GM21786 (cell line): ENCODE data around the gene OR1G1.
"Not testable (repeated sequence)": the region's sequence is repeated elsewhere in the genome, so short reads cannot be mapped to it uniquely, and the experiment has no call there.

ENCODE experiments used
- ATAC-seq: cut with Tn5 transposase; IDR thresholded peaks from one replicate; pipeline ENCODE4 v1.9.1; 2021; ENCODE audit not compliant: unreplicated experiment

OR1G1 gene

DNA sequence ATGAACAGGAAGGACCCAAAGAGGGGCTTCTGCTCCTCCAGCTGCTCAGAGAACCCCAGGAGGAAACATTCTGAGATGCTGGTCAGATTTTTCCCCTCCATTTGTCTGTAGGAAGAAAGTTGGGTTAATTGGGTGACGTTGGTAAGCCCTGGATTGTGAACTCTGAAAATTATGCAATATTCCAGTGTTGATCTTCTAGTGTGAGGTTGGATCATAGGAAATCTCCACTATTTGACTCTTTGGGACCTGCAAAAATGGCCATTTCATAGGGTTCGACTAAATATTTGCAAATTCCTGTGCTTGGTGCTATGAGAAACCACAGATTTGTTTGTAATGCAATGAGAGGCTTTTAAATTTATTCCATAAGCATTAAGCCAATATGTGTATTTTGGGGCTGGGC, at the start of gene OR1G1:
TSS of gene OR1G1 (minus strand) at position 101 of the 400 bp plus-strand sequence. CDS start at position 101, 0 bp downstream.
- no peak for ATAC-seq

DNA sequence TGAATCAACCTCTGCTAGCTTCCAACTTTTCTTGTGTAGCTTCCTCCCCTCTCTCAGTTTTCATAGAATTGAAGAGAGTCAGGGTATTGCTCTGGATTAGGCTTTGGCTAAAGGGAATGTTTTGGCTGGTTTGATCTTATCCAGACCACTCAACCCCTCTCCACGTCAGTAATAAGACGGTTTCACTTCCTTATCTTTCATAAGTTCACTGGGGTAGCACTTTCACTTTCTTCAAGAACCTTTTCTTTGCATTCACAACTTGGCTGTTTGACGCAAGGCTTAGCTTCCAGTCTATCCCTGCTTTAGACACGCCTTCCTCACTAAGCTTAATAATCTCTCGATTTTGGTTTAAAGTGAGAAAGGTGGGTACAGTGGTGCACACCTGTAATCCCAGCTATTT, 40.2 kb upstream of the OR1G1 start:
- ATAC-seq, result no peak

DNA sequence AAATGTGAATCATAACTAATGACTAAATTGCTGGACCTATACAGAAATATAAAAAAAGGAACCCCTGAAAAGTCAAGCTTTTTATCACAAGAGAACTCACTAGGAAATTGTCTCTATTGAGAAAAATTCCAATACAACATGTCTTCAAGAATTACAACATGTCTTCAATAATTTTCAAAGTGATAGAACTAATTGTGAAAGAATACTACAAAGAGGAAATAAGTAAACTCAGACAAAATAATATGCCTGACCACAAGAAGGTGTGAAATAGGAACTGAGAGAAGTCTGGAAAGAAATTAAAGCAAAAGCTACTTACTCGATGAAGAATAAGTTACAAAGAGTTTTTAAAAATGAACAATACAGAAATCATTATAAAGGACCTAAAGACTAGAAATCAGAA, 29.9 kb upstream of the OR1G1 start:
- no peak for ATAC-seq

DNA sequence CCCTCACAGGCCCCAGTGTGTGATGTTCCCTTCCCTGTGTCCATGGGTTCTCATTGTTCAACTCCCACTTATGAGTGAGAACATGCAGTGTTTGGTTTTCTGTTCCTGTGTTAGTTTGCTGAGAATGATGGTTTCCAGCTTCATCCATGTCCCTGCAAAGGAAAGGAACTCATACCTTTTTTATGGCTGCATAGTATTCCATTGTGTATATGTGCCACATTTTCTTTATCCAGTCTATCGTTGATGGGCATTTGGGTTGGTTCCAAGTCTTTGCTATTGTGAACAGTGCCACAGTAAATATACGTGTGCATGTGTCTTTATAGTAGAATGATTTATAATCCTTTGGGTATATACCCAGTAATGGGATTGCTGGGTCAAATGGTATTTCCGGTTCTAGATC, 10.1 kb upstream of the OR1G1 start:
- not testable (repeated sequence) for ATAC-seq

DNA sequence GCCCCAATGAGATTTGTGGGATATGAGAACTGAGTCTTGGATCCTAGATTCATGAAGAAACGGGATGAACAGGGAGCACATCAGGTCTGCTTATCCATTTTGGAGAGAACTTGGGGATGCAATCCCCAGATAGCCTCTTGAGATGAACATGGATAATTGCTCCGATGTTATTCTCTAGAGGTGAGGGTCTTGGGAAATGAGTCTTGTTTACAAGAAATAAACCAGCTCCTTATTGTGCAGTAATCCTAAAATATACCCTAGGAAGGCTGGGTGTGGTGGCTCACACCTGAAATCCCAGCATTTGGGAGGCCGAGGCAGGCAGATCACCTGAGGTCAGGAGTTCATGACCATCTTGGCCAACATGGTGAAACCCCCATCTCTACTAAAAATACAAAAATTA, 23.0 kb downstream of the OR1G1 start, which contains the start of gene OR1D2:
TSS of gene OR1D2 (minus strand) at position 101 of the 400 bp plus-strand sequence. CDS start 11,426 bp downstream, outside the sequence.
- no peak for ATAC-seq
